ENCODE measurements around the gene KCTD15.
A peak's percentile ranks its signal among the peaks of the same experiment; 100 is the strongest.

The KCTD15 gene

GRCh38 chr19:33771384-33772101, 25.1 kb upstream of the KCTD15 start:
- peak; percentile 90 for DNase-seq (ENCODE audit: low spot score)

GRCh38 chr19:33772102-33772857, 24.4 kb upstream of the KCTD15 start:
- no peak for DNase-seq (ENCODE audit: low spot score)

- DNase-seq (ENCODE audit: low spot score) = no peak
Observed at GRCh38 chr19:33772858-33773180, 23.9 kb upstream of the KCTD15 start.

GRCh38 chr19:33773704-33774624, 22.7 kb upstream of the KCTD15 start:
- no peak for DNase-seq (ENCODE audit: low spot score)

- DNase-seq (ENCODE audit: low spot score) = no peak
Observed at GRCh38 chr19:33774751-33775150, 21.9 kb upstream of the KCTD15 start.

GRCh38 chr19:33775731-33776487, 20.8 kb upstream of the KCTD15 start:
- no peak for DNase-seq (ENCODE audit: low spot score)

GRCh38 chr19:33777351-33777750, 19.3 kb upstream of the KCTD15 start:
- DNase-seq (ENCODE audit: low spot score) = no peak

GRCh38 chr19:33777753-33778088, 18.9 kb upstream of the KCTD15 start:
- DNase-seq (ENCODE audit: low spot score) = no peak

- peak; percentile 97 for DNase-seq (ENCODE audit: low spot score)
Observed at GRCh38 chr19:33778089-33778791, 18.4 kb upstream of the KCTD15 start.

- DNase-seq (ENCODE audit: low spot score) = no peak
Observed at GRCh38 chr19:33779849-33780248, 16.8 kb upstream of the KCTD15 start.

- no peak for DNase-seq (ENCODE audit: low spot score)
Observed at GRCh38 chr19:33780251-33780650, 16.4 kb upstream of the KCTD15 start.

GRCh38 chr19:33780746-33781145, 15.9 kb upstream of the KCTD15 start:
- DNase-seq (ENCODE audit: low spot score) = peak; percentile 36

- no peak for DNase-seq (ENCODE audit: low spot score)
Observed at GRCh38 chr19:33781415-33781935, 15.2 kb upstream of the KCTD15 start.

- DNase-seq (ENCODE audit: low spot score) = no peak
Observed at GRCh38 chr19:33781996-33782395, 14.7 kb upstream of the KCTD15 start.

GRCh38 chr19:33784432-33784831, 12.2 kb upstream of the KCTD15 start:
- DNase-seq (ENCODE audit: low spot score) = no peak

- DNase-seq (ENCODE audit: low spot score) = peak; percentile 35
Observed at GRCh38 chr19:33785795-33786194, 10.9 kb upstream of the KCTD15 start.

- no peak for DNase-seq (ENCODE audit: low spot score)
Observed at GRCh38 chr19:33788676-33789075, 8.0 kb upstream of the KCTD15 start.

- DNase-seq (ENCODE audit: low spot score) = no peak
Observed at GRCh38 chr19:33789344-33789743, 7.3 kb upstream of the KCTD15 start.

- DNase-seq (ENCODE audit: low spot score) = peak; percentile 30
Observed at GRCh38 chr19:33794683-33795369, 1.8 kb upstream of the KCTD15 start.

- peak; percentile 97 for DNase-seq (ENCODE audit: low spot score)
Observed at GRCh38 chr19:33795370-33796163, 1.1 kb upstream of the KCTD15 start.
